K562 (cell line): ENCODE results near the gene MINPP1. TPM values are rescaled to one million over a fixed set of nuclear protein-coding genes. Genes with fewer than 3 reads are reported as not detected.

Source experiments
- ATAC-seq: fragments of 200-7000 bp; cut with Tn5 transposase; 3 replicates; pipeline ENCODE4 v1.9.1; 2020; ENCODE audit warnings: moderate library complexity
- BruUV-seq: library from RNA; stranded (reverse); fragments of 400-500 nt; replicated peaks from 2 replicates; lab custom pipeline; 2021; lab: Mats Ljungman, UMichigan
- CTCF ChIA-PET: fragments of 300-600 bp; formaldehyde crosslinking; extraction: SDS; loops from one replicate; lab custom pipeline; 2021; ENCODE audit warnings: low intra/inter-chr PET ratio; lab: Yijun Ruan, JAX
- POLR2A ChIA-PET: fragments of 300-600, 350-650 bp; sonication (Branson Sonifier 250); formaldehyde crosslinking; extraction: SDS; loops from one replicate; lab custom pipeline; 2021; ENCODE audit warnings: antibody characterized with exemption, inconsistent platforms; lab: Yijun Ruan, JAX
- DNase-seq, 4 experiments: peaks; one replicate each; pipeline versions ENCODE4 v3.0.0 to v3.0.0-alpha.2; 2011 to 2018; ENCODE audit warnings: low spot score in 3 of 4, mixed read lengths in 3 of 4; ENCODE audit errors: extremely low read depth in 1 of 4
- FAIRE-seq: peaks from 2 replicates; lab custom pipeline; 2011; peaks lifted over from hg19 to GRCh38; lab: Jason Lieb, UNC
- H2AFZ ChIP-seq: 2 replicates; pipeline ENCODE4 v1.6.0; 2011; ENCODE audit warnings: low read depth, low read length, control low read depth, inconsistent platforms
- H3K27ac ChIP-seq: fragments of 200-600 bp; 3 replicates; pipeline ENCODE4 v1.8.0; 2011; ENCODE audit warnings: low read depth, mild to moderate bottlenecking, control low read depth, inconsistent platforms, low read length, moderate library complexity, mixed read lengths; ENCODE audit errors: extremely low read depth
- H3K27me3 ChIP-seq, 2 experiments: fragments of 300-600 bp in 1 of 2; 2 replicates in 1 of 2; 3 replicates in 1 of 2; pipeline versions ENCODE4 v1.6.0 to v1.8.0; 2011; ENCODE audit warnings: inconsistent platforms in 2 of 2, low read length in 2 of 2, mild to moderate bottlenecking in 1 of 2, mixed read lengths in 1 of 2, moderate library complexity in 1 of 2; ENCODE audit not compliant: control insufficient read depth in 2 of 2, insufficient read depth in 2 of 2
- H3K36me3 ChIP-seq: fragments of 300-600 bp; 3 replicates; pipeline ENCODE4 v1.8.0; 2011; ENCODE audit warnings: mild to moderate bottlenecking, low read length, inconsistent platforms; ENCODE audit not compliant: control insufficient read depth, insufficient read depth
- H3K4me1 ChIP-seq, 2 experiments: fragments of 200-600 bp in 1 of 2; replicated peaks in 1 of 2; 2 replicates in 1 of 2; 3 replicates in 1 of 2; pipeline versions ENCODE4 v1.5.1 to v1.8.0; 2011; ENCODE audit warnings: inconsistent platforms in 2 of 2, low read length in 2 of 2, mild to moderate bottlenecking in 1 of 2, mixed read lengths in 1 of 2, moderate library complexity in 1 of 2; ENCODE audit not compliant: control insufficient read depth in 2 of 2, insufficient read depth in 2 of 2
- H3K4me2 ChIP-seq: 2 replicates; pipeline ENCODE4 v1.6.1; 2011; ENCODE audit warnings: low read length, control low read depth, inconsistent platforms, mixed read lengths; ENCODE audit not compliant: insufficient read depth
- H3K4me3 ChIP-seq: fragments of 200-600 bp; sonication (generic), shearing (Covaris generic); 2 replicates; pipeline ENCODE4 v1.5.1; 2016; ENCODE audit warnings: control low read depth, inconsistent platforms
- H3K79me2 ChIP-seq: fragments of 200-600 bp; 3 replicates; pipeline ENCODE4 v1.8.0; 2011; ENCODE audit warnings: low read length, inconsistent platforms; ENCODE audit not compliant: control insufficient read depth, insufficient read depth
- H3K9ac ChIP-seq, 2 experiments: 2 replicates each; pipeline versions ENCODE4 v1.6.0 to v1.6.1; 2011; ENCODE audit warnings: low read depth in 2 of 2, low read length in 2 of 2, control low read depth in 1 of 2, inconsistent platforms in 1 of 2, mild to moderate bottlenecking in 1 of 2, mixed read lengths in 1 of 2; ENCODE audit not compliant: insufficient read depth in 1 of 2
- H3K9me1 ChIP-seq: one replicate; pipeline ENCODE4 v1.6.0; 2011; ENCODE audit warnings: inconsistent platforms, mild to moderate bottlenecking, low read length, moderate library complexity; ENCODE audit not compliant: control insufficient read depth, insufficient read depth
- H3K9me3 ChIP-seq: replicated peaks from 2 replicates; pipeline ENCODE4 v1.5.1; 2011; ENCODE audit warnings: low read depth, low read length, inconsistent platforms; ENCODE audit not compliant: control insufficient read depth, insufficient read depth
- H4K20me1 ChIP-seq: replicated peaks from 2 replicates; pipeline ENCODE4 v1.6.1; 2011; ENCODE audit warnings: low read length, inconsistent platforms, mixed read lengths; ENCODE audit not compliant: control insufficient read depth, insufficient read depth
- BRCA1 ChIP-seq, 2 experiments: fragments of 450-650 bp in 1 of 2; sonication (generic) in 1 of 2; formaldehyde crosslinking in 1 of 2; IDR thresholded peaks; 2 replicates each; pipeline versions ENCODE4 v1.5.0 to v1.6.1; 2017 to 2020; ENCODE audit warnings: mild to moderate bottlenecking in 1 of 2, missing genetic modification reagents in 1 of 2
- CBX3 ChIP-seq, 2 experiments: IDR thresholded peaks; 1 replicate in 1 of 2; 2 replicates in 1 of 2; pipeline ENCODE4 v1.6.1; 2012; ENCODE audit warnings: inconsistent platforms in 2 of 2, low read length in 2 of 2, borderline replicate concordance in 1 of 2, control low read depth in 1 of 2
- LARP7 ChIP-seq: fragments of 450-650 bp; IDR thresholded peaks from 2 replicates; pipeline ENCODE4 v1.6.1; 2016
- MTF1 ChIP-seq: fragments of 250-450 bp; sonication (Bioruptor Pico); IDR thresholded peaks from 2 replicates; pipeline ENCODE4 v1.9.0; 2021; ENCODE audit warnings: moderate library complexity, mild to moderate bottlenecking, inconsistent platforms, borderline replicate concordance
- SNRNP70 ChIP-seq: fragments of 200-400 bp; formaldehyde crosslinking; optimal IDR thresholded peaks from 2 replicates; pipeline ENCODE3; 2017; ENCODE audit warnings: low read depth, low read length
- TCF15 ChIP-seq: fragments of 250-450 bp; sonication (Bioruptor Pico); IDR thresholded peaks from 2 replicates; pipeline ENCODE4 v1.8.0; 2022; ENCODE audit warnings: moderate library complexity, mild to moderate bottlenecking, inconsistent platforms
- ZNF263 ChIP-seq: sonication (generic); formaldehyde crosslinking; IDR thresholded peaks from 2 replicates; pipeline ENCODE4 v1.8.0; 2022; ENCODE audit warnings: mild to moderate bottlenecking, missing genetic modification reagents, borderline replicate concordance
- ZNF395 ChIP-seq: fragments of 200-800 bp; sonication (Bioruptor generic); IDR thresholded peaks from 2 replicates; pipeline ENCODE4 v1.6.1; 2017; ENCODE audit warnings: missing genetic modification characterization, missing compliant biosample characterization
- ZNF445 ChIP-seq: fragments of 250-450 bp; sonication (Bioruptor Pico); IDR thresholded peaks from 2 replicates; pipeline ENCODE4 v1.4.0; 2020; ENCODE audit warnings: low read depth, mild to moderate bottlenecking, moderate library complexity
- WGBS: fragments of 100-300 bp; shearing (Covaris generic); methylation state at CpG from one replicate; pipeline ENCODE4 v1.1.6; 2016; ENCODE audit warnings: low coverage, mixed read lengths; ENCODE audit not compliant: insufficient coverage; ENCODE audit errors: missing lambda C conversion rate; 5-methylcytosine and 5-hydroxymethylcytosine counted together
- in situ Hi-C: fragments of 300-500 bp; cut with MboI; formaldehyde crosslinking; loops from 4 replicates; pipeline ENCODE4 v1.15.0; 2018; ENCODE audit warnings: inconsistent platforms, mixed read lengths
- intact Hi-C: fragments of 100-400 bp; cut with micrococcal nuclease; formaldehyde crosslinking; loops from 2 replicates; pipeline ENCODE4 v1.14.2; 2022
- polyA plus RNA-seq, 8 experiments: library from polyadenylated mRNA; depleted of rRNA in 4 of 8; stranded (reverse) in 5 of 8; unstranded in 3 of 8; fragments of >200 nt; fragmentation: Nextera tagmentation in 2 of 8; fragmentation: Illumina TruSeq in 1 of 8; extraction: Ambion mirVana in 2 of 8; extraction: Trizol in 1 of 8; gene quantifications; 2 replicates each; pipeline versions ENCODE4 v1.2.1 to v1.2.3, GENCODE V29; 2011 to 2014; ENCODE audit warnings: inconsistent platforms in 1 of 8, missing spikeins in 1 of 8
- total RNA-seq, 7 experiments: library from RNA; depleted of rRNA in 6 of 7; stranded (reverse); fragments of >200 nt in 6 of 7; fragmentation: Illumina TruSeq in 2 of 7; extraction: Trizol in 2 of 7; gene quantifications; 2 replicates each; pipeline versions ENCODE4 v1.2.1 to v1.2.3, GENCODE V29; 2011 to 2021; ENCODE audit warnings: low replicate concordance in 1 of 7
- TF ChIP-seq, protein P1 (sequence below): fragments of 250-450 bp; sonication (Bioruptor Pico); IDR thresholded peaks from 2 replicates; pipeline ENCODE4 v1.8.0; 2022; ENCODE audit warnings: inconsistent platforms

MINPP1 gene
- total and polyA plus RNA-seq, 9 of the 15 experiments (the other 6 are each of a cell fraction or from before 2014, with no cell fraction given), result 11.5 to 44.5 (median 27.1) TPM

GRCh38 chr10:87560495-87561129, 55.9 kb downstream of the MINPP1 start:
- ATAC-seq (no peak), FAIRE-seq (no peak), DNase-seq (no peak)
- H2AFZ ChIP-seq, result no peak overlapping the region
- ChIA-PET POLR2A (no interaction called here), CTCF (no interaction called here)
- in situ Hi-C loops, result no loop called here
- intact Hi-C loops, result no loop called here
- H4K20me1 ChIP-seq, result no peaks in the 10 kb centered on the region
- WGBS, result 37% methylated on average over 5 of the region's 5 CpGs
- H3K79me2 ChIP-seq, result no peaks in the 10 kb centered on the region
- no peak overlapping the region for H3K9ac ChIP-seq
- H3K27ac ChIP-seq, result no peak overlapping the region
- H3K27me3 ChIP-seq, result no peaks in the 10 kb centered on the region
- 0 out of 2 replicates have a peak, but pooled peaks cover 5% of the 10 kb centered on the region for H3K9me3 ChIP-seq
- no TSS peak for BruUV-seq
- H3K4me1 ChIP-seq, result no peaks in the 10 kb centered on the region
- no peaks in the 10 kb centered on the region for H3K9me1 ChIP-seq
- H3K4me2 ChIP-seq, result no peak overlapping the region
- H3K36me3 ChIP-seq, result no peaks in the 10 kb centered on the region
- no peak overlapping the region for H3K4me3 ChIP-seq
- no peak for TF ChIP-seq ZNF445 (CRISPR knock-in tag)
- TF ChIP-seq MTF1 (CRISPR knock-in tag), result no peak
- no peak for TF ChIP-seq SNRNP70
- TF ChIP-seq ZNF395, result no peak
- no peak for TF ChIP-seq ZNF263 (CRISPR knock-in tag)
- TF ChIP-seq CBX3 (IDR thresholded peaks at IDR 0.05; ENCODE audit: borderline replicate concordance in 1 of 2, low read length in 2 of 2), result no peak
- TF ChIP-seq, protein P1, sequence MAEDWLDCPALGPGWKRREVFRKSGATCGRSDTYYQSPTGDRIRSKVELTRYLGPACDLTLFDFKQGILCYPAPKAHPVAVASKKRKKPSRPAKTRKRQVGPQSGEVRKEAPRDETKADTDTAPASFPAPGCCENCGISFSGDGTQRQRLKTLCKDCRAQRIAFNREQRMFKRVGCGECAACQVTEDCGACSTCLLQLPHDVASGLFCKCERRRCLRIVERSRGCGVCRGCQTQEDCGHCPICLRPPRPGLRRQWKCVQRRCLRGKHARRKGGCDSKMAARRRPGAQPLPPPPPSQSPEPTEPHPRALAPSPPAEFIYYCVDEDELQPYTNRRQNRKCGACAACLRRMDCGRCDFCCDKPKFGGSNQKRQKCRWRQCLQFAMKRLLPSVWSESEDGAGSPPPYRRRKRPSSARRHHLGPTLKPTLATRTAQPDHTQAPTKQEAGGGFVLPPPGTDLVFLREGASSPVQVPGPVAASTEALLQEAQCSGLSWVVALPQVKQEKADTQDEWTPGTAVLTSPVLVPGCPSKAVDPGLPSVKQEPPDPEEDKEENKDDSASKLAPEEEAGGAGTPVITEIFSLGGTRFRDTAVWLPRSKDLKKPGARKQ (CRISPR knock-in tag), result no peak
- no peak for TF ChIP-seq LARP7
- TF ChIP-seq TCF15, result no peak
- no peak for TF ChIP-seq BRCA1 (IDR thresholded peaks at IDR 0.05)
- no peak for TF ChIP-seq BRCA1 (CRISPR knock-in tag; IDR thresholded peaks at IDR 0.05)
